ENCODE data around the gene SMIM8. TPM values are rescaled to one million over a fixed set of nuclear protein-coding genes. Genes with fewer than 3 reads are reported as not detected.
"Not testable (repeated sequence)": the region's sequence is repeated elsewhere in the genome, so short reads cannot be mapped to it uniquely, and the experiment has no call there.

Gene SMIM8
- total RNA-seq, 6 experiments from 2014 or later: 2.8 to 5.9 (median 4.3) TPM

- WGBS (ENCODE audit: insufficient coverage, low coverage, low lambda C conversion rate, missing lambda C conversion rate): 77% methylated on average over 2 of the region's 2 CpGs
- no peak overlapping the region for H3K4me3 ChIP-seq
- no peaks in the 10 kb centered on the region for H3K4me1 ChIP-seq
- H3K9me3 ChIP-seq: no peaks in the 10 kb centered on the region
- DNase-seq (no peak), ATAC-seq (no peak)
- TF ChIP-seq, protein P1, sequence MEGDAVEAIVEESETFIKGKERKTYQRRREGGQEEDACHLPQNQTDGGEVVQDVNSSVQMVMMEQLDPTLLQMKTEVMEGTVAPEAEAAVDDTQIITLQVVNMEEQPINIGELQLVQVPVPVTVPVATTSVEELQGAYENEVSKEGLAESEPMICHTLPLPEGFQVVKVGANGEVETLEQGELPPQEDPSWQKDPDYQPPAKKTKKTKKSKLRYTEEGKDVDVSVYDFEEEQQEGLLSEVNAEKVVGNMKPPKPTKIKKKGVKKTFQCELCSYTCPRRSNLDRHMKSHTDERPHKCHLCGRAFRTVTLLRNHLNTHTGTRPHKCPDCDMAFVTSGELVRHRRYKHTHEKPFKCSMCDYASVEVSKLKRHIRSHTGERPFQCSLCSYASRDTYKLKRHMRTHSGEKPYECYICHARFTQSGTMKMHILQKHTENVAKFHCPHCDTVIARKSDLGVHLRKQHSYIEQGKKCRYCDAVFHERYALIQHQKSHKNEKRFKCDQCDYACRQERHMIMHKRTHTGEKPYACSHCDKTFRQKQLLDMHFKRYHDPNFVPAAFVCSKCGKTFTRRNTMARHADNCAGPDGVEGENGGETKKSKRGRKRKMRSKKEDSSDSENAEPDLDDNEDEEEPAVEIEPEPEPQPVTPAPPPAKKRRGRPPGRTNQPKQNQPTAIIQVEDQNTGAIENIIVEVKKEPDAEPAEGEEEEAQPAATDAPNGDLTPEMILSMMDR (IDR thresholded peaks at IDR 0.05): no peak
- no peak for TF ChIP-seq POLR2A (IDR thresholded peaks at IDR 0.05)
- intact Hi-C loops (cut with DNase I): no loop called here
- H3K36me3 ChIP-seq: no peaks in the 10 kb centered on the region
- H3K27ac ChIP-seq: no peak overlapping the region
- H3K27me3 ChIP-seq: no peaks in the 10 kb centered on the region
Measured at GRCh38 chr6:87287251-87287650, 35.1 kb upstream of the SMIM8 start.

DNA sequence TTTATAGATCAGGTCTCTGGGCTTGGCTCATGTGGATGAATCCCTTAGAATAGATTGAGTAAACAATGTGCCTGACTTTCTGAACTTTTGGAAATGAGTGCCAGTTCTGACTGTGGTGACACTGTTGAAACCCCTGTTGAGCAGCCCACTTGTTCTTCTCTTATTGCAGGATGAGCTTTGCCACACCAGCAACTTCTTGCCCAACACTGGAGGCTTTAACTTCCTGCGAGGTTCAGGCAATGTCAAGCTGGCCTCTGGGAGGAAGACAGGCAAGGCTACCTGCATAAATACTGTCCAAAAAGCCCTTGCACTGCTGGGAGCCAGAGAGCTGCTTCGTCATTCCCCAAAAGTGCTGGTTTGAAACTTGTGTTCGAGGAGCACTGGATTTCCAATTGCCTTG lies 32.8 kb upstream of the SMIM8 start:
- intact Hi-C loops (cut with DNase I): no loop called here
- no peak overlapping the region for H3K4me3 ChIP-seq

DNA sequence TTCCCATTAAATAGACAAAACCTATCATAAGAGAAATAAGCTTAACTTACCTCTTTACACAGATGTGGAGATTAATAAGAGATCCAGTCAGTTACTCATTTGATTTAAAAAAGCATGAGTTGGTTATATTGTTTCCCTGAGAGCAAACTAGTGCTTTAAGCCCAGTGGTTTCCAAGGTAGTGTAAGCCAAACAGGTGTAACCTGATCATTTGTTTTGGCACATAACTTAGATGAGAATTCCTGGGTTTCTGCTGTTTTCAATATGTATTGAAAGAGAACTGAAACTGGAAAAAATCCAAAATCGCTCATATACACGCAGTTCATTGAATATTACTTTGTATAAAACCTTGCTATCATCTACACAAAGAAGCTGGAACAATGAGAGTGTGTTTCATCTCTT lies 30.5 kb upstream of the SMIM8 start:
- Histone ChIP-seq H3K4me3 (no peak overlapping the region), H3K36me3 (no peaks in the 10 kb centered on the region), H3K4me1 (no peaks in the 10 kb centered on the region), H3K27me3 (no peaks in the 10 kb centered on the region), H3K9me3 (no peaks in the 10 kb centered on the region), H3K27ac (no peak overlapping the region)
- intact Hi-C loops (cut with DNase I): no loop called here
- 77% methylated on average over 2 of the region's 2 CpGs for WGBS (ENCODE audit: insufficient coverage, low coverage, low lambda C conversion rate, missing lambda C conversion rate)
- ATAC-seq: no peak
- no peak for DNase-seq
- TF ChIP-seq, protein P1 (IDR thresholded peaks at IDR 0.05): no peak
- TF ChIP-seq POLR2A (IDR thresholded peaks at IDR 0.05): no peak

More for the DNA sequence above, 32.8 kb upstream of the SMIM8 start:
- H3K27me3 ChIP-seq: no peaks in the 10 kb centered on the region
- TF ChIP-seq POLR2A (IDR thresholded peaks at IDR 0.05): no peak
- TF ChIP-seq, protein P1 (IDR thresholded peaks at IDR 0.05): no peak
- no CpG with 5 or more reads among the region's 3 CpGs for WGBS (ENCODE audit: insufficient coverage, low coverage, low lambda C conversion rate, missing lambda C conversion rate)
- no peaks in the 10 kb centered on the region for H3K9me3 ChIP-seq
- H3K36me3 ChIP-seq: no peaks in the 10 kb centered on the region
- no peaks in the 10 kb centered on the region for H3K4me1 ChIP-seq
- ATAC-seq (no peak), DNase-seq (no peak)
- H3K27ac ChIP-seq: no peak overlapping the region

DNA sequence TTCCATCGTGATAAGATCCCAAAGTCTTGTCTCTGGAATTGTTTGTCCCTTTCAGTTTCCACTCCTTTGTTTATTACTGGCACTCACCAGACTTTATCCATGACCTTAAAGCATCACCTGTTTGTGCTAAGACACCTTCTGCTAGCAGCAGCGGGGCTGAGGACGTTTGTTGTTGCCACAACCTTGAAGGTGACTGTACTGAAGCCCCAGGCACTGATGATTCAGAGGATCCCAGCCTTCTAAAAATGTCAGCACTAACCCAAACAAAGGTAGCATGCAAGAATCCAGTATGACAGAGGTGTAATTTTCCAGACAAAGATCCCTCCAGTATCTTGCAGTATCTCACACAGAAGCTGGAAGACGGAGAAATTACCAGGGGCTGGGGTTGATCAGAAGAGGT lies 28.9 kb upstream of the SMIM8 start:
- DNase-seq (no peak), ATAC-seq (no peak)
- H3K4me1 ChIP-seq: no peaks in the 10 kb centered on the region
- intact Hi-C loops (cut with DNase I): no loop called here
- no peaks in the 10 kb centered on the region for H3K36me3 ChIP-seq
- H3K27me3 ChIP-seq: no peaks in the 10 kb centered on the region
- TF ChIP-seq POLR2A (IDR thresholded peaks at IDR 0.05): no peak
- TF ChIP-seq, protein P1 (IDR thresholded peaks at IDR 0.05): no peak
- no peaks in the 10 kb centered on the region for H3K9me3 ChIP-seq
- H3K27ac ChIP-seq: no peak overlapping the region
- 68% methylated on average over 4 of the region's 4 CpGs for WGBS (ENCODE audit: insufficient coverage, low coverage, low lambda C conversion rate, missing lambda C conversion rate)
- H3K4me3 ChIP-seq: no peak overlapping the region

- H3K36me3 ChIP-seq: no peaks in the 10 kb centered on the region
- TF ChIP-seq POLR2A (IDR thresholded peaks at IDR 0.05): no peak
- TF ChIP-seq, protein P1 (IDR thresholded peaks at IDR 0.05): no peak
- no peak for ATAC-seq
- no peak overlapping the region for H3K4me3 ChIP-seq
- no peak overlapping the region for H3K27ac ChIP-seq
- 50% methylated on average over 1 of the region's 1 CpG for WGBS (ENCODE audit: insufficient coverage, low coverage, low lambda C conversion rate, missing lambda C conversion rate)
- H3K27me3 ChIP-seq: no peaks in the 10 kb centered on the region
- no peaks in the 10 kb centered on the region for H3K4me1 ChIP-seq
- H3K9me3 ChIP-seq: no peaks in the 10 kb centered on the region
- intact Hi-C loops (cut with DNase I): no loop called here
- no peak for DNase-seq
Measured at GRCh38 chr6:87297119-87297518, 25.3 kb upstream of the SMIM8 start.

- H3K4me3 ChIP-seq; H3K36me3 ChIP-seq; ATAC-seq; H3K27ac ChIP-seq; H3K4me1 ChIP-seq; DNase-seq; intact Hi-C loops (cut with DNase I); H3K27me3 ChIP-seq; H3K9me3 ChIP-seq: not testable (repeated sequence)
- whole genome bisulfite sequencing (ENCODE audit: insufficient coverage, low coverage, low lambda C conversion rate, missing lambda C conversion rate): 68% methylated on average over 6 of the region's 9 CpGs
Measured at GRCh38 chr6:87301277-87301676, 21.1 kb upstream of the SMIM8 start.
